ENCODE measurements around the gene NEDD8. TPM values are rescaled to one million over a fixed set of nuclear protein-coding genes. Genes with fewer than 3 reads are reported as not detected.
A peak's percentile ranks its signal among the peaks of the same experiment; 100 is the strongest.
"Not testable (repeated sequence)": the region's sequence is repeated elsewhere in the genome, so short reads cannot be mapped to it uniquely, and the experiment has no call there.

The NEDD8 gene
- total and polyA plus RNA-seq, 2 experiments from 2014 or later = 130 to 418 TPM

DNA sequence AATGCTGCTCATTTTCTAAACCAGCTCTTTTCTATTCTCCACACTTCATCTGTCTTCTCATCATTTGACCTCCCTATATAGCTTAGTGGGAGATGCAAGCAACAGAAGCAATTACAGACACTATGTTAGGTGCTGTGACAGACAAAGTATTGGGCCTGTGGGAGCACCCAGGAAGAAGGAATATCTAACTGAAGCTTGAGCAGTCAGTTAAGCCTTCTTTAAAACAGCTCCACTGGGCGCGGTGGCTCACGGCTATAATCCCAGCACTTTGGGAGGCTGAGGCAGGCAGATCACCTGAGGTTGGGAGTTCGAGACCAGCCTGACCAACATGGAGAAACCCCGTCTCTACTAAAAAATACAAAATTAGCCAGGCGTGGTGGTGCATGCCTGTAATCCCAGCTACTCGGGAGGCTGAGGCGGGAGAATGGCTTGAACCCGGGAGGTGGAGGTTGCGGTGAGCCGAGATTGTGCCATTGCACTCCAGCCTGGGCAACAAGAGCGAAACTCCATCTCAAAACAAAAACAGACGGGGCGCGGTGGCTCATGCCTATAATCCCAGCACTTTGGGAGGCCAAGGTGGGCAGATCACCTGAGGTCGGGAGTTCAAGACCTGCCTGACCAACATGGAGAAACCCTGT, 28.8 kb downstream of the NEDD8 start:
- Mint-ChIP-seq H3K4me3 (peak overlapping the region; percentile 56), H3K4me1 (peaks cover 33% of the 10 kb centered on the region), H3K27me3 (ENCODE audit: insufficient read depth, low read depth, poor library complexity) (peaks cover 16% of the 10 kb centered on the region), H3K36me3 (ENCODE audit: low read depth) (peaks cover 88% of the 10 kb centered on the region), H3K9me3 (peaks cover 35% of the 10 kb centered on the region), H3K27ac (peak overlapping the region; percentile 80)
- Histone ChIP-seq H3K36me3 (ENCODE audit: insufficient read depth) (peaks cover 14% of the 10 kb centered on the region; the same call in 1 of the 2 replicates), H3K4me2 (0 out of 2 replicates have a peak overlapping the region, but pooled peaks have one; percentile 9), H3K27ac (ENCODE audit: low read depth) (peak overlapping the region; percentile 73)
- not testable (repeated sequence) for H3K9me2 ChIP-seq (ENCODE audit: insufficient read depth); DNase-seq (ENCODE audit: low spot score); H4K20me1 ChIP-seq (replicated peaks; ENCODE audit: insufficient read depth); H3K4me1 ChIP-seq (ENCODE audit: insufficient read depth); H3K4me3 ChIP-seq; H3K27me3 ChIP-seq (ENCODE audit: insufficient read depth); H2AFZ ChIP-seq; H3K79me2 ChIP-seq (replicated peaks; ENCODE audit: insufficient read depth); H3F3A ChIP-seq (replicated peaks; ENCODE audit: low read depth); ATAC-seq

DNA sequence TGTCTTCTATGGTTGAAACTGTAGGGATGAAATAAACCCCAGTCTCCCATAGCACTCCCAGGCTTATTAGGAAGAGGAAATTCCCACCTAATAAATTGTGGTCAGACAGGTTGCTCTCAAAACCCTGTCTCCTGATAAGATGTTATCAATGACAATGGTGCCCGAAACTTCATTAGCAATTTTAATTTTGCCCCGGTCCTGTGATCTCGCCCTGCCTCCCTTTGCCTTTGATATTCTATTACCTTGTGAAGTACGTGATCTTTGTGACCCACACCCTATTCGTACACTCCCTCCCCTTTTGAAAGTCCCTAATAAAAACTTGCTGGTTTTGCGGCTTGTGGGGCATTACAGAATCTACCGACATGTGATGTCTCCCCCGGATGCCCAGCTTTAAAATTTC, 29.6 kb downstream of the NEDD8 start:
- not testable (repeated sequence) for H4K20me1 ChIP-seq (replicated peaks; ENCODE audit: insufficient read depth); H3K9me2 ChIP-seq (ENCODE audit: insufficient read depth); H3K27me3 ChIP-seq (ENCODE audit: insufficient read depth); H3K79me2 ChIP-seq (replicated peaks; ENCODE audit: insufficient read depth); H3K4me1 ChIP-seq (ENCODE audit: insufficient read depth); H3F3A ChIP-seq (replicated peaks; ENCODE audit: low read depth); H2AFZ ChIP-seq
- Mint-ChIP-seq H3K36me3 (ENCODE audit: low read depth) (peaks cover 84% of the 10 kb centered on the region), H3K27me3 (ENCODE audit: insufficient read depth, low read depth, poor library complexity) (peaks cover 16% of the 10 kb centered on the region), H3K27ac (peak overlapping the region; percentile 80), H3K4me1 (peaks cover 33% of the 10 kb centered on the region), H3K4me3 (peak overlapping the region; percentile 56), H3K9me3 (peaks cover 35% of the 10 kb centered on the region)
- peak overlapping the region; percentile 41 for H3K4me3 ChIP-seq
- peak; percentile 30 for ATAC-seq
- peak; percentile 46 for DNase-seq (ENCODE audit: low spot score)
- peak overlapping the region; percentile 86 for H3K27ac ChIP-seq (ENCODE audit: low read depth)
- 0 out of 2 replicates have a peak, but pooled peaks cover 11% of the 10 kb centered on the region for H3K36me3 ChIP-seq (ENCODE audit: insufficient read depth)
- peak overlapping the region; percentile 27; the same call in 1 of the 2 replicates for H3K4me2 ChIP-seq

DNA sequence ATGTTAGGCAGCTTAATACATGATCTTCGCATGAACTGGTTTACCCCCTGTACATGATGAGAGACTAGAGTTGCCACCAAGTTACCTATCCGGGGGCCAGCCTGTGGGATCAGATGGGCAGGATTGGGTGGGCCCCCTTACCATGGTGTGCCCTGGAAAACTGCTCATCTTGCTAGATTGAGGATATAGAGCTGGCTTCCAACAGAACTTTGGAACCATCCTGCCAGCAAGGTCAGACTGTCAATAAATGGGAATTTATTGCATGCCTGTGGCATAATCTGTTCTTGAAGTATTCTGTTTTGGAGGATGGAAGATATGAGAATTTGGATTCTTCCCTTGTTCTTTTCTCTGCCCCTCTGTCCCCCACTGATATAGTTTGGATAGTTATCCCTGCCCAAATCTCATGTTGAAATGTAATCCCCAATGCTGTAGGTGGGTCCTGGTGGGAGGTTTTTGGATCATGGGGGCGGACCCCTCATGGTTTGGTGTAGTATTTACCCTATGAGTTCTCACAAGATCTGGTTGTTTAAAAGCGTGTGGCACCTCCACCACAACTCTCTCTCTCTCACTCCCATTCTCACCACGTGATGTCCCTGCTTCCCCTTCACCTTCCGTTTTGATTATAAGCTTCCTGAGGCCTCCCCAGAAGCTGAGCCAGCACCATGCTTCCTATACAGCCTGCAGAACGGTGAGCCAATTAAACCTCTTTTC, 33.2 kb downstream of the NEDD8 start:
- Mint-ChIP-seq H3K27me3 (ENCODE audit: insufficient read depth, low read depth, poor library complexity) (peaks cover 24% of the 10 kb centered on the region), H3K9me3 (peaks cover 35% of the 10 kb centered on the region), H3K4me3 (no peak overlapping the region; the same call in 2 of the 3 replicates), H3K36me3 (ENCODE audit: low read depth) (peaks cover 59% of the 10 kb centered on the region), H3K27ac (peak overlapping the region; percentile 54; the same call in 1 of the 2 replicates), H3K4me1 (peaks cover 43% of the 10 kb centered on the region)
- peaks cover 15% of the 10 kb centered on the region for H3K4me1 ChIP-seq (ENCODE audit: insufficient read depth)
- H3K27ac ChIP-seq (ENCODE audit: low read depth) = no peak overlapping the region
- DNase-seq (ENCODE audit: low spot score) (no peak), ATAC-seq (no peak)
- H3K27me3 ChIP-seq (ENCODE audit: insufficient read depth) = no peaks in the 10 kb centered on the region
- peaks cover 21% of the 10 kb centered on the region for H3F3A ChIP-seq (replicated peaks; ENCODE audit: low read depth)
- 0 out of 2 replicates have a peak, but pooled peaks cover 6% of the 10 kb centered on the region for H3K79me2 ChIP-seq (replicated peaks; ENCODE audit: insufficient read depth)
- no peak overlapping the region for H3K4me3 ChIP-seq
- H3K4me2 ChIP-seq = no peak overlapping the region
- no peaks in the 10 kb centered on the region for H3K9me2 ChIP-seq (ENCODE audit: insufficient read depth)
- H2AFZ ChIP-seq = no peak overlapping the region
- H4K20me1 ChIP-seq (replicated peaks; ENCODE audit: insufficient read depth) = no peaks in the 10 kb centered on the region; the same call in 1 of the 2 replicates
- 0 out of 2 replicates have a peak, but pooled peaks cover 11% of the 10 kb centered on the region for H3K36me3 ChIP-seq (ENCODE audit: insufficient read depth)
- TF ChIP-seq, protein P1, sequence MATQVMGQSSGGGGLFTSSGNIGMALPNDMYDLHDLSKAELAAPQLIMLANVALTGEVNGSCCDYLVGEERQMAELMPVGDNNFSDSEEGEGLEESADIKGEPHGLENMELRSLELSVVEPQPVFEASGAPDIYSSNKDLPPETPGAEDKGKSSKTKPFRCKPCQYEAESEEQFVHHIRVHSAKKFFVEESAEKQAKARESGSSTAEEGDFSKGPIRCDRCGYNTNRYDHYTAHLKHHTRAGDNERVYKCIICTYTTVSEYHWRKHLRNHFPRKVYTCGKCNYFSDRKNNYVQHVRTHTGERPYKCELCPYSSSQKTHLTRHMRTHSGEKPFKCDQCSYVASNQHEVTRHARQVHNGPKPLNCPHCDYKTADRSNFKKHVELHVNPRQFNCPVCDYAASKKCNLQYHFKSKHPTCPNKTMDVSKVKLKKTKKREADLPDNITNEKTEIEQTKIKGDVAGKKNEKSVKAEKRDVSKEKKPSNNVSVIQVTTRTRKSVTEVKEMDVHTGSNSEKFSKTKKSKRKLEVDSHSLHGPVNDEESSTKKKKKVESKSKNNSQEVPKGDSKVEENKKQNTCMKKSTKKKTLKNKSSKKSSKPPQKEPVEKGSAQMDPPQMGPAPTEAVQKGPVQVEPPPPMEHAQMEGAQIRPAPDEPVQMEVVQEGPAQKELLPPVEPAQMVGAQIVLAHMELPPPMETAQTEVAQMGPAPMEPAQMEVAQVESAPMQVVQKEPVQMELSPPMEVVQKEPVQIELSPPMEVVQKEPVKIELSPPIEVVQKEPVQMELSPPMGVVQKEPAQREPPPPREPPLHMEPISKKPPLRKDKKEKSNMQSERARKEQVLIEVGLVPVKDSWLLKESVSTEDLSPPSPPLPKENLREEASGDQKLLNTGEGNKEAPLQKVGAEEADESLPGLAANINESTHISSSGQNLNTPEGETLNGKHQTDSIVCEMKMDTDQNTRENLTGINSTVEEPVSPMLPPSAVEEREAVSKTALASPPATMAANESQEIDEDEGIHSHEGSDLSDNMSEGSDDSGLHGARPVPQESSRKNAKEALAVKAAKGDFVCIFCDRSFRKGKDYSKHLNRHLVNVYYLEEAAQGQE (IDR thresholded peaks at IDR 0.05; ENCODE audit: unreplicated experiment) = no peak
- TF ChIP-seq, protein P2, sequence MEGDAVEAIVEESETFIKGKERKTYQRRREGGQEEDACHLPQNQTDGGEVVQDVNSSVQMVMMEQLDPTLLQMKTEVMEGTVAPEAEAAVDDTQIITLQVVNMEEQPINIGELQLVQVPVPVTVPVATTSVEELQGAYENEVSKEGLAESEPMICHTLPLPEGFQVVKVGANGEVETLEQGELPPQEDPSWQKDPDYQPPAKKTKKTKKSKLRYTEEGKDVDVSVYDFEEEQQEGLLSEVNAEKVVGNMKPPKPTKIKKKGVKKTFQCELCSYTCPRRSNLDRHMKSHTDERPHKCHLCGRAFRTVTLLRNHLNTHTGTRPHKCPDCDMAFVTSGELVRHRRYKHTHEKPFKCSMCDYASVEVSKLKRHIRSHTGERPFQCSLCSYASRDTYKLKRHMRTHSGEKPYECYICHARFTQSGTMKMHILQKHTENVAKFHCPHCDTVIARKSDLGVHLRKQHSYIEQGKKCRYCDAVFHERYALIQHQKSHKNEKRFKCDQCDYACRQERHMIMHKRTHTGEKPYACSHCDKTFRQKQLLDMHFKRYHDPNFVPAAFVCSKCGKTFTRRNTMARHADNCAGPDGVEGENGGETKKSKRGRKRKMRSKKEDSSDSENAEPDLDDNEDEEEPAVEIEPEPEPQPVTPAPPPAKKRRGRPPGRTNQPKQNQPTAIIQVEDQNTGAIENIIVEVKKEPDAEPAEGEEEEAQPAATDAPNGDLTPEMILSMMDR (conservative IDR thresholded peaks at IDR 0.05; ENCODE audit: low read depth in 2 of 2) = no peak
- TF ChIP-seq ZNF331 (CRISPR knock-in tag; IDR thresholded peaks at IDR 0.05; ENCODE audit: low read depth) (no peak), POLR2AphosphoS5 (IDR thresholded peaks at IDR 0.05; ENCODE audit: low read depth) (no peak), STAT1 (IDR thresholded peaks at IDR 0.05; ENCODE audit: unreplicated experiment) (no peak)
- TF ChIP-seq, protein P3, sequence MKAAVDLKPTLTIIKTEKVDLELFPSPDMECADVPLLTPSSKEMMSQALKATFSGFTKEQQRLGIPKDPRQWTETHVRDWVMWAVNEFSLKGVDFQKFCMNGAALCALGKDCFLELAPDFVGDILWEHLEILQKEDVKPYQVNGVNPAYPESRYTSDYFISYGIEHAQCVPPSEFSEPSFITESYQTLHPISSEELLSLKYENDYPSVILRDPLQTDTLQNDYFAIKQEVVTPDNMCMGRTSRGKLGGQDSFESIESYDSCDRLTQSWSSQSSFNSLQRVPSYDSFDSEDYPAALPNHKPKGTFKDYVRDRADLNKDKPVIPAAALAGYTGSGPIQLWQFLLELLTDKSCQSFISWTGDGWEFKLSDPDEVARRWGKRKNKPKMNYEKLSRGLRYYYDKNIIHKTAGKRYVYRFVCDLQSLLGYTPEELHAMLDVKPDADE (IDR thresholded peaks at IDR 0.05) = no peak

Measured in GM23338 (cell line).